GM19395 (cell line): Measurements from ENCODE around the gene MINDY2.
"Not testable (repeated sequence)": the region's sequence is repeated elsewhere in the genome, so short reads cannot be mapped to it uniquely, and the experiment has no call there.

ENCODE experiments used
- ATAC-seq: cut with Tn5 transposase; IDR thresholded peaks from one replicate; pipeline ENCODE4 v1.9.1; 2021; ENCODE audit warnings: mild to moderate bottlenecking, moderate library complexity; ENCODE audit not compliant: unreplicated experiment

The MINDY2 gene

GRCh38 chr15:58752716-58753115 lies 18.4 kb upstream of the MINDY2 start:
- ATAC-seq = no peak

- no peak for ATAC-seq
These were observed 15.8 kb upstream of the MINDY2 start for GRCh38 chr15:58755350-58755749.

GRCh38 chr15:58755956-58756355 lies 15.1 kb upstream of the MINDY2 start:
- no peak for ATAC-seq

GRCh38 chr15:58758141-58758540 lies 13.0 kb upstream of the MINDY2 start:
- ATAC-seq = no peak

- ATAC-seq = no peak
These were observed 10.6 kb upstream of the MINDY2 start for GRCh38 chr15:58760385-58761009.

GRCh38 chr15:58761010-58761388 lies 10.1 kb upstream of the MINDY2 start:
- ATAC-seq = no peak

GRCh38 chr15:58762285-58762684 lies 8.8 kb upstream of the MINDY2 start:
- no peak for ATAC-seq

GRCh38 chr15:58762731-58763130 lies 8.4 kb upstream of the MINDY2 start:
- no peak for ATAC-seq

GRCh38 chr15:58764468-58764867 lies 6.6 kb upstream of the MINDY2 start:
- no peak for ATAC-seq

- no peak for ATAC-seq
These were observed 4.8 kb upstream of the MINDY2 start for GRCh38 chr15:58766290-58766689.

- not testable (repeated sequence) for ATAC-seq
These were observed 2.5 kb upstream of the MINDY2 start for GRCh38 chr15:58768601-58769004.

GRCh38 chr15:58770519-58770856 lies 614 bp upstream of the MINDY2 start:
- peak; percentile 30 for ATAC-seq

GRCh38 chr15:58771621-58772250 lies 634 bp downstream of the MINDY2 start:
- ATAC-seq = peak; percentile 16

- ATAC-seq = no peak
These were observed 1.9 kb downstream of the MINDY2 start for GRCh38 chr15:58773024-58773423.

- ATAC-seq = no peak
These were observed 4.3 kb downstream of the MINDY2 start for GRCh38 chr15:58775402-58775801.

- peak; percentile 71 for ATAC-seq
These were observed 6.0 kb downstream of the MINDY2 start for GRCh38 chr15:58777107-58777506.

GRCh38 chr15:58779554-58779953 lies 8.5 kb downstream of the MINDY2 start:
- no peak for ATAC-seq

- no peak for ATAC-seq
These were observed 14.3 kb downstream of the MINDY2 start for GRCh38 chr15:58785355-58785754.

GRCh38 chr15:58788056-58788710 lies 17.1 kb downstream of the MINDY2 start:
- no peak for ATAC-seq

GRCh38 chr15:58793862-58794261 lies 22.8 kb downstream of the MINDY2 start:
- no peak for ATAC-seq

- no peak for ATAC-seq
These were observed 24.7 kb downstream of the MINDY2 start for GRCh38 chr15:58795825-58796224.

- ATAC-seq = no peak
These were observed 26.4 kb downstream of the MINDY2 start for GRCh38 chr15:58797505-58797904.
